22Rv1 (cell line): ENCODE results near the gene LRRC4B.

ENCODE experiments used
- CTCF ChIP-seq: fragments of 450-650 bp; IDR thresholded peaks from 2 replicates; pipeline ENCODE4 v1.5.1; 2017; ENCODE audit warnings: mild to moderate bottlenecking
- ZFX ChIP-seq: fragments of 450-650 bp; IDR thresholded peaks from 2 replicates; pipeline ENCODE4 v1.6.1; 2017; ENCODE audit warnings: antibody characterized with exemption, borderline replicate concordance

- TF ChIP-seq CTCF (no peak), ZFX (no peak)
Measured at GRCh38 chr19:50494186-50495019, 73.8 kb downstream of the LRRC4B start.
